Activated naive CD8-positive, alpha-beta T cell treated with anti-CD3 and anti-CD28 coated beads for 36 hours (primary cell): ENCODE data around the gene CSNK1G3. TPM values are rescaled to one million over a fixed set of nuclear protein-coding genes. Genes with fewer than 3 reads are reported as not detected.
"Not testable (repeated sequence)": the region's sequence is repeated elsewhere in the genome, so short reads cannot be mapped to it uniquely, and the experiment has no call there.

ENCODE experiments used
- DNase-seq: peaks from one replicate; pipeline ENCODE4 v3.0.0; 2021
- H3K27ac Mint-ChIP-seq: one replicate; pipeline ENCODE4 v1.8.0; 2022; ENCODE audit warnings: mild to moderate bottlenecking, moderate library complexity, mixed read lengths
- H3K27me3 Mint-ChIP-seq: one replicate; pipeline ENCODE4 v1.8.0; 2022; ENCODE audit warnings: mild to moderate bottlenecking, mixed read lengths
- H3K36me3 Mint-ChIP-seq: one replicate; pipeline ENCODE4 v1.8.0; 2021; ENCODE audit warnings: mild to moderate bottlenecking, mixed read lengths
- H3K4me1 Mint-ChIP-seq: one replicate; pipeline ENCODE4 v1.8.0; 2021; ENCODE audit warnings: mixed read lengths
- H3K4me3 Mint-ChIP-seq: one replicate; pipeline ENCODE4 v1.8.0; 2022; ENCODE audit warnings: mild to moderate bottlenecking, moderate library complexity, mixed read lengths
- H3K9me3 Mint-ChIP-seq: one replicate; pipeline ENCODE4 v1.8.0; 2022; ENCODE audit warnings: mixed read lengths
- total RNA-seq, 2 experiments: library from RNA; stranded (reverse); gene quantifications; one replicate each; pipeline ENCODE4 v1.2.3, GENCODE V29; 2021

The CSNK1G3 gene
- total RNA-seq, 2 experiments from 2014 or later, result 29.9 to 32.8 TPM

DNA sequence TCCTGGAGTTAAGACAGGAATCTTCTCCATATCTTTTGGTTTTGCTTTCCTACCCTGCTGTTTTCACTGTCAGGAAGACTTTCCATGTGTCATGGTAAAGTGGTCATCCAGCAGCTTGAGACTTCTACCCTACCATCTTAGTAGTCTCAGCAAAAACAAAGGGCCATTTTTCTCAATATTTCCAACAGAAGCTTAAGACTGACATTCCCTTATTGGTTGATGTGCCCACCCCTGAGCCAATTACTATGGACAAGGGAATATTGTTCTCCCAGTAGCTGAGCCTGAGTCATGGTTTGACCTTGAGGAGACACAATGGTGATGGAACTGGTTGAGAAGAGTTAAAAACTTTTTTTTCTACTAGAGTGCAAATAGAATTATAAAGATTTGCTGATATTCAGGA lies 105.6 kb downstream of the CSNK1G3 start:
- H3K4me3 Mint-ChIP-seq, result no peak overlapping the region

GRCh38 chr5:123626051-123626450 lies 114.1 kb downstream of the CSNK1G3 start:
- Mint-ChIP-seq H3K4me1 (no peaks in the 10 kb centered on the region), H3K27me3 (peaks cover 24% of the 10 kb centered on the region), H3K36me3 (peaks cover 12% of the 10 kb centered on the region), H3K27ac (no peak overlapping the region), H3K9me3 (peaks cover 36% of the 10 kb centered on the region), H3K4me3 (no peak overlapping the region)
- no peak for DNase-seq

More for the DNA sequence above, 105.6 kb downstream of the CSNK1G3 start:
- no peaks in the 10 kb centered on the region for H3K4me1 Mint-ChIP-seq
- no peak overlapping the region for H3K27ac Mint-ChIP-seq
- H3K36me3 Mint-ChIP-seq, result peaks cover 17% of the 10 kb centered on the region
- no peak for DNase-seq
- H3K27me3 Mint-ChIP-seq, result no peaks in the 10 kb centered on the region
- H3K9me3 Mint-ChIP-seq, result no peaks in the 10 kb centered on the region

DNA sequence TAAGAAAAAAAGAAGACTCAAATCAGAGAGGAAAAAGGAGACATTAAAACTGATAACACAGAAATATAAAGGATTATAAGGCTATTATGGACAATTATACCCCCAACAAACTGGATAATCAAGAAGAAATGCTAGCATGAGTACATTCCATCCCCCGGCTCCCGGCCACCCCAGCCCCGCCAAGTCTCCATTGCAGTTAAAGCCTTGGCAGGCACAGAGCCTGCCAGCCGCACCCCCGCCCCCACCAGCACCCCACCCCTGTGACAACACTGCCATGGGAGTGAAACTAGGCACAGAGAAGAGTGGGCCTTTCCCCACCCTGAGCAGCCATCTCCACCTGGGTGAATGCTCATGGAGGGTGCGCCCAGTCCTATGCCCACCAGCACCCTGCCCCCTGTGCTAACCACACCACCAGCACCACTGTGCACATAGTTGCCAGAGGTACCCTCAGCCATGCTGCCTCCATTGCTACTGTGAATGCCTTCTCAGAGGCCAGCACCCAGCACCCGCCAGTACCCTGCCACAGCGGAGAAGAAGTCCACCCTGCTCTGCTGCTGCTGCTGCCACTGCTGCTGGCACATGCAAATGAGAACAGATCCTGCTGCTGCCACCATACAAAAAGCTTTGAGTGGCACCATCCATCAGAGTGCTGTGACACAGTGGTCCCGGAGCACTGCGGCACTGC lies 117.0 kb downstream of the CSNK1G3 start:
- H3K4me1 Mint-ChIP-seq, result no peaks in the 10 kb centered on the region
- peaks cover 39% of the 10 kb centered on the region for H3K27me3 Mint-ChIP-seq
- no peak for DNase-seq
- H3K27ac Mint-ChIP-seq, result no peak overlapping the region
- peaks cover 12% of the 10 kb centered on the region for H3K36me3 Mint-ChIP-seq
- peaks cover 45% of the 10 kb centered on the region for H3K9me3 Mint-ChIP-seq
- no peak overlapping the region for H3K4me3 Mint-ChIP-seq

DNA sequence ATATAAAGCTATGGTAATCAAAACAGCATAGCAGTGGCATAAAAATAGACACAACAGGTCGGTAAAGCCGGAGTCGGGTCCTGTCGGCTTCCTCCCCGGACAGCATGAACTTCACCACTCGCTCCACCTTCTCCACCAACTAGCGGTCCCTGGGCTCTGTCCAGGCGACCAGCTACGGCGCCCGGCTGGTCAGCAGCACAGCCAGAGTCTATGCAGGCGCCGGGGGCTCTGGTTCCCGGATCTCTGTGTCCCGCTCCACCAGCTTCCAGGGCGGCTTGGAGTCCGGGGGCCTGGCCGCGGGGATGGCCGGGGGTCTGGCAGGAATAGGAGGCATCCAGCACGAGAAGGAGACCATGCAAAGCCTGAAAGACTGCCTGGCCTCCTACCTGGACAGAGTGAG lies 124.0 kb downstream of the CSNK1G3 start:
- H3K4me3 Mint-ChIP-seq, result no peak overlapping the region
- no peak overlapping the region for H3K27ac Mint-ChIP-seq
- no peak for DNase-seq
- H3K4me1 Mint-ChIP-seq, result no peaks in the 10 kb centered on the region
- H3K9me3 Mint-ChIP-seq, result peaks cover 11% of the 10 kb centered on the region
- peaks cover 16% of the 10 kb centered on the region for H3K27me3 Mint-ChIP-seq
- H3K36me3 Mint-ChIP-seq, result no peaks in the 10 kb centered on the region

DNA sequence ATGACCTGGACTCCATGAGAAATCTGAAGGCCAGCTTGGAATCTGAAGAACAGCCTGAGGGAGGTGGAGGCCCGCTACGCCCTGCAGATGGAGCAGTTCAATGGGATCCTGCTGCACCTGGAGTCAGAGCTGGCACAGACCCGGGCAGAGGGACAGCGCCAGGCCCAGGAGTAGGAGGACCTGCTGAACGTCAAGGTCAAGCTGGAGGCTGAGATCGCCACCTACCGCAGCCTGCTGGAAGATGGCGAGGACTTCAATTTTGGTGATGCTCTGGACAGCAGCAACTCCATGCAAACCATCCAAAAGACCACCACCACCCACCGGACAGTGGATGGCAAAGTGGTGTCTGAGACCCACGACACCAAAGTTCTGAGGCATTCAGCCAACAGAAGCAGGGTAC lies 125.1 kb downstream of the CSNK1G3 start:
- H3K36me3 Mint-ChIP-seq, H3K27me3 Mint-ChIP-seq, H3K4me1 Mint-ChIP-seq, H3K4me3 Mint-ChIP-seq, H3K27ac Mint-ChIP-seq, DNase-seq, H3K9me3 Mint-ChIP-seq: not testable (repeated sequence)

DNA sequence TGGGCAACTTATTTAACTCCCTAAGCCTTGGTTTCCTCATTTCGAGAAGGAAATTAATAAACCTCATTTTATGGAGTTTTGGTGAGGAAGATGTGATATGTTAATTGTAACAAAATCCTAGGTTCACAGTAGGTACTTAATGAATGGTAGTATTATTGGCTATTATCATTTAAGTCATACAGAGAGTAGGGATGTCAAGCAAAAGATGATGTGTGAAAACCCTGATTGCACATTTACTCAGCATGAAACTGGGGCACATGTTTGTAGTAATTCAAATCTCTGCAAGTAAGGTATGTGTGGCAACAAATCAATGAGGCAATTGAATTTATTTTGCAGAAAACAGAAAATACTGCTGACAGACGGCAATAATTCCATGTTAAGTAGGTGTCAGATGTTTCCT lies 127.3 kb downstream of the CSNK1G3 start:
- H3K27ac Mint-ChIP-seq, result no peak overlapping the region
- H3K4me1 Mint-ChIP-seq, result no peaks in the 10 kb centered on the region
- H3K36me3 Mint-ChIP-seq, result no peaks in the 10 kb centered on the region
- no peak for DNase-seq
- peaks cover 6% of the 10 kb centered on the region for H3K27me3 Mint-ChIP-seq
- no peak overlapping the region for H3K4me3 Mint-ChIP-seq
- peaks cover 2% of the 10 kb centered on the region for H3K9me3 Mint-ChIP-seq

DNA sequence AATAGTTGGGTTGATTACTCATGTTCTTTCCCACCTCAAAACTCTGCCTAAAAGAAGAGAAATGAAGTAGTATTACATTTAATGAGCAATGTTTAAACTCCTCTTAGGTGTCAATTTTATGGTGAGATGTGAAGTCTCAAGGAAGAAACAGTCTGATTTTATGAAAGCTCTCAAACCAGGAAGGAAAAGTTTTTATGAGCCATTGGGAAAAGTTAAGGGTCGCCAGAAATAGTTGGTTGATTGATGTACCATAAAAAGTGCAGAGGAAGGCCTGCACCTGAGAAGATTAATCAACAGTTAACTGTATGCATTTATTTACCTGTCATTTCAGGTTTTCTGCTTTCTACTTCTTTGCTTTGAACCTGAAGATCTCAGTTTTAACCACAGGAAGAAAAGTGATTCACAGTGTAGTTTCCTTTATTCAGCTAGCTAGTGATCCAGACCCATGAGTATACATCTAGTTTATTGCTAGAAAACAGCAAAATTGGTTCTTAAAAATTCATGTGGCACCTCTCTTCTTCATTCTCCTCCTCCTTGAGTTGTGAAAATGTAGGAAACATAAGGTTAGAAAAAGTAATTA lies 133.1 kb downstream of the CSNK1G3 start:
- Mint-ChIP-seq H3K9me3 (peaks cover 3% of the 10 kb centered on the region), H3K27me3 (peaks cover 15% of the 10 kb centered on the region), H3K4me1 (no peaks in the 10 kb centered on the region), H3K4me3 (no peak overlapping the region), H3K27ac (no peak overlapping the region), H3K36me3 (no peaks in the 10 kb centered on the region)
- DNase-seq, result no peak

DNA sequence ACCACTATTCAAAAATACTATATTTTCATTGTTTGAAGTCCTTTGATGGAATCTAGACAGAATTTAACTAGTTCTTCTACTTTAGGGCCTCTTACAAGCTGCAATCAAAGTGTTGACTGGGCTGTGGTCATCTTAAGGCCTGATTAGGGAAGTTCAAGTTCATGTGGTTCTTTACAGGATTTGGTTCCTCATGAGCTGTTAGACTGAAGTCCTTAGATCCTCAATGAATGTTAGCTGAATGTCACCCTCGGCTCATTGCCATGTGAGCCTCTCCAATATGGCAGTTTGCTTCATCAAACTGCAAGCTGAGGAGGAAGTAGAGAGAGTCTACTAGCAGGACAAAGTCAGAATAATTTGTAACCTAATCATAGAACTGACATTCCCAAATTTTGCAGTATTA lies 135.1 kb downstream of the CSNK1G3 start:
- no peaks in the 10 kb centered on the region for H3K36me3 Mint-ChIP-seq
- no peaks in the 10 kb centered on the region for H3K4me1 Mint-ChIP-seq
- peaks cover 12% of the 10 kb centered on the region for H3K27me3 Mint-ChIP-seq
- peaks cover 3% of the 10 kb centered on the region for H3K9me3 Mint-ChIP-seq
- H3K27ac Mint-ChIP-seq, result no peak overlapping the region
- no peak overlapping the region for H3K4me3 Mint-ChIP-seq
- DNase-seq, result no peak

DNA sequence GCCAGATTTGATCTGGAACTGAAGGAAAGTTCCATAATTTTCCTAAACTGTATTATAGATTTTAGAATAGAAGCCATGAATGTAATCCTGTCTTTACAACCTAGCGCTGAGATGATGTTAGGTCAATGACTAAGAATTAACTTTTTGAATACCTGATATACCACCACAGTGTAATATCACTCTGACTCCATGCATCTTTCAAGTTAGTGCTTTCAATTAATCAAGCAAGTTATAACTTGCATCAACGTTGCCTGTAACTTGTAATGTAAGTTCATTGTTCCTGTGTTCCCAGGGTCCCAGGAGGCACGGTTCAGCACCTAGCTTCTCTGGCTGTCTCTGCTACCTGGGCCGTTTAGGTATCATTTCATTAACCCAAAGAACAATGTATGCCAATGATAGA lies 139.3 kb downstream of the CSNK1G3 start:
- H3K27ac Mint-ChIP-seq, result no peak overlapping the region
- H3K9me3 Mint-ChIP-seq, result peaks cover 3% of the 10 kb centered on the region
- no peaks in the 10 kb centered on the region for H3K36me3 Mint-ChIP-seq
- no peak for DNase-seq
- H3K4me1 Mint-ChIP-seq, result no peaks in the 10 kb centered on the region
- H3K4me3 Mint-ChIP-seq, result no peak overlapping the region
- H3K27me3 Mint-ChIP-seq, result peaks cover 8% of the 10 kb centered on the region

DNA sequence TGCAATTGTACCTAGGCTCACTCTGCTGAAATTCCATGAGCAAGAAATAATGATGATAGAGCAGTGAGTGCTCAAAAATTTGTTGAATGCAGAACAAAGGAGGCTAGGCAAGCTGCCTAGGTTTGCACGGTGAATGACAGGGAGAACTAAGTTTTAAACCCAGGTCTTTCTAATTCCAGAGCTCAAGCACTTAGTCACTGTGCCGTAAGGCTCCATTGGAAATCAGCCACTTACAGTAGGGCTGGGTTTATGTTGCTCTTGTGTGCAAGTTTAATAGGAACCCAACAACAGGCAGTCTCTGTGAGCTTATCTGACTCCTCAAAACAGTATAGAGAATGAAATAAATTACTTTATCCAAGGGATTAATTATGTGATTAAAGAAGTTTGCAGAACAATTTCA lies 147.0 kb downstream of the CSNK1G3 start:
- Mint-ChIP-seq H3K36me3 (no peaks in the 10 kb centered on the region), H3K4me1 (no peaks in the 10 kb centered on the region), H3K27me3 (peaks cover 4% of the 10 kb centered on the region), H3K9me3 (no peaks in the 10 kb centered on the region), H3K27ac (no peak overlapping the region), H3K4me3 (no peak overlapping the region)
- no peak for DNase-seq

DNA sequence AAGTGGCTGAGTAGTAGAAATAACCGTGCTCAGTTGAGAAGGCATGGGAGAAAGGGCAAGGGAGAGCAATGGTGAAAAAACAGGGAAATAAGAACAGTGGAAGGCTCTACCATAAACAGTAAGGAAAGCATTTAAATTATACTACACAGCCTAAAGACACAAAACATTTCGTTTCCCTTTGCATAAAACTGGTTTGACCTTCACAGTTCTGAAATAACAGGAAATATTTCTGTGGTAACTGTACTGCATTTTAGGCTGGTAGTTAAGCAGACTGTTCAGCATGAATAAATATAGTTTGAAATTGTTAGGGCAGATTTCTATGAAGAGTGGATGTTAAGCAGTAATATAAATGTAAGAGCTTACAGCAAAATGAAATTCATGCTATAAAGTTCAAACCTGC lies 147.5 kb downstream of the CSNK1G3 start:
- DNase-seq, result no peak

GRCh38 chr5:123664961-123665360 lies 153.0 kb downstream of the CSNK1G3 start:
- Mint-ChIP-seq H3K9me3 (peaks cover 2% of the 10 kb centered on the region), H3K4me3 (no peak overlapping the region), H3K27ac (no peak overlapping the region), H3K27me3 (no peaks in the 10 kb centered on the region), H3K4me1 (no peaks in the 10 kb centered on the region), H3K36me3 (no peaks in the 10 kb centered on the region)
- no peak for DNase-seq

More for the DNA sequence above, 147.5 kb downstream of the CSNK1G3 start:
- Mint-ChIP-seq H3K4me3 (no peak overlapping the region), H3K27ac (no peak overlapping the region), H3K27me3 (peaks cover 2% of the 10 kb centered on the region), H3K9me3 (no peaks in the 10 kb centered on the region), H3K36me3 (no peaks in the 10 kb centered on the region), H3K4me1 (no peaks in the 10 kb centered on the region)

DNA sequence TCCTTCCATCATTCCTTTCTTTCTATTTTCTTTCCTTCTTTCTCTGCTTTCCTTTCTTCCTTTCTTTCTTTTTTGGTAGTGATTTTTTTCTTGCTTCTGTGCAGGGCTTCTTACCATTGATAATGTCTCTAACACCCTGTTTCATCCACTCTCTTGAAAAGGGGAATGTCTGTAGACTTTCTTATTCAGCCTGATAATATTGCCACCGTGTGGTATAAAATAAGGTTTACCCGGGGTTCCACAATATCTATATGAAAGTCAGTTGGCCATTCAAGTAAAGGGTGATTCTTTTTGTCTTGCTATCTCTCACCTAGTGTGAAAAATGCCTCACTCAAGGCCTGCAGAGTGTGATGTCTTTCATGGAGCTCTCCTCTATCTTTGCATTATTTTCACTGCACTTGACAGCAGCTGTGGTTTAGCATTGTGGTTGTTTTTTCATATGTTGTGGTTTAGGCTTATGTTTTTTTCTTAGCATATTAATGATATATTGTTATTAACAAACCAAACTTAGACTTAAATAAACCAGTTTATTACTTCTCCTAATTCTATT lies 153.9 kb downstream of the CSNK1G3 start:
- H3K36me3 Mint-ChIP-seq, result no peaks in the 10 kb centered on the region
- no peak overlapping the region for H3K27ac Mint-ChIP-seq
- H3K9me3 Mint-ChIP-seq, result peaks cover 2% of the 10 kb centered on the region
- H3K27me3 Mint-ChIP-seq, result no peaks in the 10 kb centered on the region
- no peak overlapping the region for H3K4me3 Mint-ChIP-seq
- no peaks in the 10 kb centered on the region for H3K4me1 Mint-ChIP-seq
- no peak for DNase-seq
